Lung (tissue), 12 donors: ENCODE data around the gene NBAS. TPM values are rescaled to one million over a fixed set of nuclear protein-coding genes. Genes with fewer than 3 reads are reported as not detected.

ENCODE experiments used
- ATAC-seq: fragments of 200-7000 bp; cut with Tn5 transposase; one replicate; pipeline ENCODE4 v1.9.1; 2020; ENCODE audit warnings: moderate number of reproducible peaks; ENCODE audit not compliant: insufficient read depth, low FRiP score
- DNase-seq, 3 donors: peaks; one replicate each; pipeline ENCODE4 v3.0.0-alpha.2; 2013 to 2017
- H3K27ac ChIP-seq, 2 donors: one replicate each; pipeline ENCODE4 v1.5.1; 2013; ENCODE audit warnings: mild to moderate bottlenecking in 2 of 2, moderate library complexity in 2 of 2, control low read depth in 1 of 2, inconsistent platforms in 1 of 2, low read depth in 1 of 2, low read length in 1 of 2
- H3K27me3 ChIP-seq, 3 donors: one replicate each; pipeline ENCODE4 v1.5.1; 2013; ENCODE audit warnings: low read length in 2 of 3; ENCODE audit not compliant: control insufficient read depth in 3 of 3, insufficient read depth in 3 of 3
- H3K36me3 ChIP-seq, 4 donors: one replicate each; pipeline ENCODE4 v1.5.1; 2013; ENCODE audit warnings: low read length in 4 of 4, mild to moderate bottlenecking in 1 of 4, moderate library complexity in 1 of 4; ENCODE audit not compliant: control insufficient read depth in 4 of 4, insufficient read depth in 4 of 4
- H3K4me1 ChIP-seq, 5 donors: one replicate each; pipeline ENCODE4 v1.5.1; 2013; ENCODE audit warnings: low read length in 5 of 5, mild to moderate bottlenecking in 2 of 5, moderate library complexity in 1 of 5; ENCODE audit not compliant: control insufficient read depth in 5 of 5, insufficient read depth in 5 of 5
- H3K4me3 ChIP-seq: one replicate; pipeline ENCODE4 v1.5.1; 2013; ENCODE audit warnings: mild to moderate bottlenecking, control low read depth, moderate library complexity
- H3K9ac ChIP-seq, 2 donors: one replicate each; pipeline ENCODE4 v1.5.1; 2013; ENCODE audit warnings: low read length in 2 of 2, control low read depth in 1 of 2; ENCODE audit not compliant: insufficient read depth in 1 of 2
- H3K9me3 ChIP-seq, 4 donors: one replicate each; pipeline ENCODE4 v1.5.1; 2013; ENCODE audit warnings: low read length in 3 of 4, mild to moderate bottlenecking in 1 of 4, moderate library complexity in 1 of 4; ENCODE audit not compliant: control insufficient read depth in 4 of 4, insufficient read depth in 3 of 4
- CTCF ChIP-seq: IDR thresholded peaks from 2 replicates; pipeline ENCODE4 v1.5.1; 2012; ENCODE audit warnings: mild to moderate bottlenecking; ENCODE audit errors: control extremely low read depth, extremely low read depth
- WGBS, 2 donors: extraction: QIAGEN DNeasy Blood & Tissue Kit; methylation state at CpG; one replicate each; pipeline ENCODE4 v1.1.7; 2013; 5-methylcytosine and 5-hydroxymethylcytosine counted together
- polyA plus RNA-seq, 2 donors: library from polyadenylated mRNA; stranded (reverse); fragments of 200-250 nt; gene quantifications; one replicate each; pipeline ENCODE4 v1.2.1, GENCODE V29; 2013
- total RNA-seq, 2 donors: library from RNA; depleted of rRNA in 1 of 2; stranded (reverse); fragments of >200 nt in 1 of 2; gene quantifications; one replicate each; pipeline ENCODE4 v1.2.1, GENCODE V29; 2014 to 2021
- donor health status: control.
- donor health status: control.
- donor health status: Bipolar disorder and iron deficiency.
- donor health status: healthy.
- donor health status: DM: yes; HTN: yes; CAD: no.

Gene NBAS
- total and polyA plus RNA-seq, 4 donors = 15.6 to 61.3 (median 35.4) TPM

- no peak overlapping the region for H3K27ac ChIP-seq
- TF ChIP-seq CTCF = no peak
- WGBS, 2 donors = 90 to 95% methylated on average over 3 of the region's 3 CpGs
These were observed 267.7 kb downstream of the NBAS start for GRCh38 chr2:15293262-15293937.

GRCh38 chr2:15287447-15288184 is 273.5 kb downstream of the NBAS start:
- 95 to 96% methylated on average over 26 of the region's 26 CpGs for WGBS, 2 donors
- Histone ChIP-seq H3K9me3 (peaks cover 0 to 1% (median 0%) of the 10 kb centered on the region in 4 donors), H3K4me1 (no peaks in the 10 kb centered on the region), H3K4me3 (no peak overlapping the region), H3K36me3 (peaks cover 8 to 18% (median 14%) of the 10 kb centered on the region in 4 donors), H3K27me3 (no peaks in the 10 kb centered on the region), H3K9ac (no peak overlapping the region), H3K27ac (no peak overlapping the region)
- TF ChIP-seq CTCF = no peak
- DNase-seq = no peak
- no peak for ATAC-seq

More at GRCh38 chr2:15293262-15293937, 267.7 kb downstream of the NBAS start:
- ATAC-seq (no peak), DNase-seq (no peak)
- Histone ChIP-seq H3K27me3 (no peaks in the 10 kb centered on the region), H3K4me1 (no peaks in the 10 kb centered on the region), H3K36me3 (peaks cover 3 to 23% (median 11%) of the 10 kb centered on the region in 4 donors), H3K4me3 (no peak overlapping the region), H3K9ac (no peak overlapping the region), H3K9me3 (no peaks in the 10 kb centered on the region)

- H3K27me3 ChIP-seq = no peaks in the 10 kb centered on the region
- H3K36me3 ChIP-seq = peaks cover 6 to 14% (median 10%) of the 10 kb centered on the region in 4 donors
- H3K9me3 ChIP-seq = peaks cover 0 to 1% (median 0%) of the 10 kb centered on the region in 4 donors
- DNase-seq = no peak
- ATAC-seq = no peak
- no peak overlapping the region for H3K9ac ChIP-seq
- no peak overlapping the region for H3K27ac ChIP-seq
- TF ChIP-seq CTCF = no peak
- no peak overlapping the region for H3K4me3 ChIP-seq
- H3K4me1 ChIP-seq = no peaks in the 10 kb centered on the region
- 75 to 77% methylated on average over 1 of the region's 1 CpG for WGBS, 2 donors
These were observed 276.5 kb downstream of the NBAS start for GRCh38 chr2:15284614-15285013.
